Prostate gland (tissue), 2 donors: ENCODE results near the gene CEACAM21.

Source experiments
- CTCF ChIP-seq, 4 experiments: fragments of 200-600 bp in 2 of 4; fragments of 450-650 bp in 2 of 4; sonication (generic) in 2 of 4; IDR thresholded peaks; 1 replicate in 3 of 4; 2 replicates in 1 of 4; pipeline ENCODE4 v1.5.1; 2016 to 2019; ENCODE audit warnings: antibody characterized with exemption in 4 of 4, mild to moderate bottlenecking in 2 of 4, moderate library complexity in 2 of 4
- POLR2A ChIP-seq: fragments of 450-650 bp; IDR thresholded peaks from one replicate; pipeline ENCODE4 v1.6.1; 2016; ENCODE audit warnings: antibody characterized with exemption, mild to moderate bottlenecking
- POLR2AphosphoS5 ChIP-seq: sonication (generic); formaldehyde crosslinking; IDR thresholded peaks from one replicate; pipeline ENCODE4 v1.6.1; 2017; ENCODE audit warnings: antibody characterized with exemption

GRCh38 chr19:41624515-41624914, 48.5 kb downstream of the CEACAM21 start:
- TF ChIP-seq POLR2A (no peak), POLR2AphosphoS5 (no peak), CTCF (IDR thresholded peaks at IDR 0.05) (no peak)
